T-helper 2 cell treated with Interferon-gamma antibody and Interleukin-4, amounts not matched to agents 100 ng/mL and 5 ng/mL, for 36 hours (primary cell): ENCODE measurements around the gene TRMT1. TPM values are rescaled to one million over a fixed set of nuclear protein-coding genes. Genes with fewer than 3 reads are reported as not detected.
"Not testable (repeated sequence)": the region's sequence is repeated elsewhere in the genome, so short reads cannot be mapped to it uniquely, and the experiment has no call there.

Source experiments
- intact Hi-C: fragments of 100-400 bp; cut with micrococcal nuclease; formaldehyde crosslinking; loops from one replicate; pipeline ENCODE4 v1.15.1; 2023
- total RNA-seq: library from RNA; stranded (reverse); gene quantifications from 2 replicates; pipeline ENCODE4 v1.2.3, GENCODE V29; 2022

The TRMT1 gene
- total RNA-seq, 1 donor from 2014 or later, result 68.0 TPM

GRCh38 chr19:13150931-13151604 lies 34.5 kb upstream of the TRMT1 start:
- intact Hi-C loops, result loop anchor here (1.0 to 5.0 kb wide), 9 partner anchors 16 to 930 kb away; partner anchors contain the start of genes CALR, JUNB and ZSWIM4

GRCh38 chr19:13150187-13150930 lies 33.8 kb upstream of the TRMT1 start, which contains the start of the genes IER2 and STX10:
Gene IER2, plus strand, starts transcription at chr19:13150411. Its CDS starts 2,776 bp downstream, at chr19:13153187.
Gene STX10, minus strand, starts transcription at chr19:13150375. Its CDS starts 202 bp downstream, at chr19:13150173.
- intact Hi-C loops, result loop anchor here (1.0 to 5.0 kb wide), 8 partner anchors 18 to 930 kb away; partner anchors contain the start of genes CALR, JUNB and ZSWIM4

GRCh38 chr19:13149628-13150186 lies 33.2 kb upstream of the TRMT1 start:
- intact Hi-C loops, result loop anchor here (1.0 to 5.0 kb wide), 8 partner anchors 17 to 931 kb away; partner anchors contain the start of genes CALR, JUNB and ZSWIM4

GRCh38 chr19:13149173-13149627 lies 32.7 kb upstream of the TRMT1 start:
- intact Hi-C loops, result not testable (repeated sequence)

GRCh38 chr19:13146763-13147563 lies 30.4 kb upstream of the TRMT1 start:
- intact Hi-C loops, result no loop called here

- intact Hi-C loops, result no loop called here
These were observed 23.2 kb upstream of the TRMT1 start for GRCh38 chr19:13139633-13140311.

GRCh38 chr19:13138916-13139198 lies 22.3 kb upstream of the TRMT1 start:
- intact Hi-C loops, result no loop called here

GRCh38 chr19:13138171-13138915 lies 21.8 kb upstream of the TRMT1 start:
- intact Hi-C loops, result no loop called here

GRCh38 chr19:13137290-13137794 lies 20.8 kb upstream of the TRMT1 start:
- intact Hi-C loops, result no loop called here

GRCh38 chr19:13135068-13136062 lies 18.8 kb upstream of the TRMT1 start:
- intact Hi-C loops, result no loop called here

GRCh38 chr19:13134626-13135025 lies 18.1 kb upstream of the TRMT1 start:
- intact Hi-C loops, result no loop called here

GRCh38 chr19:13133241-13133870 lies 16.8 kb upstream of the TRMT1 start:
- intact Hi-C loops, result no loop called here

- intact Hi-C loops, result loop anchor here (1.0 kb wide), 2 partner anchors 14 to 18 kb away; partner anchors contain the start of genes IER2, NACC1 and STX10
These were observed 16.1 kb upstream of the TRMT1 start for GRCh38 chr19:13132471-13133180.

- intact Hi-C loops, result no loop called here
These were observed 14.4 kb upstream of the TRMT1 start for GRCh38 chr19:13130886-13131490.

- intact Hi-C loops, result no loop called here
These were observed 12.8 kb upstream of the TRMT1 start for GRCh38 chr19:13129384-13129783.

- intact Hi-C loops, result no loop called here
These were observed 12.0 kb upstream of the TRMT1 start for GRCh38 chr19:13128583-13128982.
